K562 (cell line): ENCODE measurements around the gene SNRPD2. TPM values are rescaled to one million over a fixed set of nuclear protein-coding genes. Genes with fewer than 3 reads are reported as not detected.

Experiments
- CAMTA2 ChIP-seq: fragments of 250-450 bp; sonication (Bioruptor Pico); conservative IDR thresholded peaks from 2 replicates; pipeline ENCODE4 v1.5.1; 2022
- CHD1 ChIP-seq: fragments of 200-600 bp; sonication (generic); IDR thresholded peaks from one replicate; pipeline ENCODE4 v1.6.1; 2012; ENCODE audit warnings: mild to moderate bottlenecking, moderate library complexity, low read length, inconsistent platforms
- CSDE1 ChIP-seq, 2 experiments: fragments of 450-650 bp; IDR thresholded peaks; 2 replicates each; pipeline ENCODE4 v1.6.1; 2016; ENCODE audit warnings: mild to moderate bottlenecking in 1 of 2
- FOSL1 ChIP-seq: fragments of 200-800 bp; sonication (Bioruptor generic); conservative IDR thresholded peaks from 2 replicates; pipeline ENCODE4 v1.6.1; 2016; ENCODE audit warnings: missing genetic modification characterization, missing compliant biosample characterization
- JUND ChIP-seq, 2 experiments: IDR thresholded peaks; 2 replicates in 1 of 2; 3 replicates in 1 of 2; pipeline ENCODE4 v1.6.1; 2011; ENCODE audit warnings: borderline replicate concordance in 2 of 2, low read depth in 2 of 2, low read length in 2 of 2, improper control_type of control experiment in 1 of 2, missing biosample characterization in 1 of 2, missing genetic modification characterization in 1 of 2, missing genetic modification reagents in 1 of 2
- MYC ChIP-seq, 2 experiments: fragments of 250-450 bp in 1 of 2; sonication (Bioruptor Pico) in 1 of 2; IDR thresholded peaks; 2 replicates each; pipeline versions ENCODE4 v1.5.1 to v1.6.1; 2012 to 2021; ENCODE audit warnings: low read depth in 2 of 2, borderline replicate concordance in 1 of 2, improper control_type of control experiment in 1 of 2, low read length in 1 of 2, mild to moderate bottlenecking in 1 of 2, moderate library complexity in 1 of 2
- NFE2L1 ChIP-seq: fragments of 450-650 bp; IDR thresholded peaks from 2 replicates; pipeline ENCODE4 v1.6.1; 2016; ENCODE audit warnings: missing genetic modification characterization, low read depth, mild to moderate bottlenecking, missing compliant biosample characterization, moderate library complexity, borderline replicate concordance
- POLR2AphosphoS2 ChIP-seq: IDR thresholded peaks from 2 replicates; pipeline ENCODE4 v1.6.1; 2012; ENCODE audit warnings: low read length, improper control_type of control experiment
- RAD21 ChIP-seq, 2 experiments: fragments of 250-450 bp in 1 of 2; fragments of 450-650 bp in 1 of 2; sonication (Bioruptor Pico) in 1 of 2; formaldehyde crosslinking in 1 of 2; IDR thresholded peaks in 1 of 2; conservative IDR thresholded peaks in 1 of 2; 2 replicates each; pipeline versions ENCODE4 v1.4.0 to v1.8.0; 2020 to 2022; ENCODE audit warnings: mild to moderate bottlenecking in 2 of 2, moderate library complexity in 1 of 2
- RBM22 ChIP-seq: fragments of 200-400 bp; formaldehyde crosslinking; IDR thresholded peaks from 2 replicates; pipeline ENCODE4 v1.6.1; 2018; ENCODE audit warnings: low read length, low read depth; ENCODE audit not compliant: poor library complexity, severe bottlenecking
- SMAD1 ChIP-seq: fragments of 150-350 bp; IDR thresholded peaks from 2 replicates; pipeline ENCODE4 v1.6.1; 2014; ENCODE audit warnings: low read length, low read depth; ENCODE audit not compliant: partially characterized antibody
- ZBTB7A ChIP-seq: IDR thresholded peaks from 2 replicates; pipeline ENCODE4 v1.6.1; 2011; ENCODE audit warnings: low read depth, mild to moderate bottlenecking, low read length, moderate library complexity, borderline replicate concordance; ENCODE audit not compliant: control insufficient read depth
- ZNF3 ChIP-seq: fragments of 250-450 bp; sonication (Bioruptor Pico); IDR thresholded peaks from 2 replicates; pipeline ENCODE4 v1.5.0; 2021; ENCODE audit warnings: mild to moderate bottlenecking, moderate library complexity
- ZNF41 ChIP-seq: fragments of 250-450 bp; sonication (Bioruptor Pico); conservative IDR thresholded peaks from 2 replicates; pipeline ENCODE4 v1.4.0; 2020; ENCODE audit warnings: mild to moderate bottlenecking
- polyA plus RNA-seq, 8 experiments: library from polyadenylated mRNA; depleted of rRNA in 4 of 8; stranded (reverse) in 5 of 8; unstranded in 3 of 8; fragments of >200 nt; fragmentation: Nextera tagmentation in 2 of 8; fragmentation: Illumina TruSeq in 1 of 8; extraction: Ambion mirVana in 2 of 8; extraction: Trizol in 1 of 8; gene quantifications; 2 replicates each; pipeline versions ENCODE4 v1.2.1 to v1.2.3, GENCODE V29; 2011 to 2014; ENCODE audit warnings: inconsistent platforms in 1 of 8, missing spikeins in 1 of 8
- total RNA-seq, 7 experiments: library from RNA; depleted of rRNA in 6 of 7; stranded (reverse); fragments of >200 nt in 6 of 7; fragmentation: Illumina TruSeq in 2 of 7; extraction: Trizol in 2 of 7; gene quantifications; 2 replicates each; pipeline versions ENCODE4 v1.2.1 to v1.2.3, GENCODE V29; 2011 to 2021; ENCODE audit warnings: low replicate concordance in 1 of 7
- TF ChIP-seq, protein P1 (sequence below), 2 experiments: fragments of 450-650 bp; IDR thresholded peaks; 2 replicates each; pipeline ENCODE4 v1.6.1; 2016
- TF ChIP-seq, protein P2 (sequence below): IDR thresholded peaks from 2 replicates; pipeline ENCODE4 v1.6.1; 2012; ENCODE audit warnings: low read depth, low read length, improper control_type of control experiment, borderline replicate concordance
- TF ChIP-seq, protein P3 (sequence below): IDR thresholded peaks from 2 replicates; pipeline ENCODE4 v1.6.1; 2016; ENCODE audit warnings: missing genetic modification characterization, missing compliant biosample characterization
- TF ChIP-seq, protein P4 (sequence below): sonication (generic); formaldehyde crosslinking; IDR thresholded peaks from 2 replicates; pipeline ENCODE4 v1.8.0; 2022; ENCODE audit warnings: mild to moderate bottlenecking, missing genetic modification reagents, borderline replicate concordance

The SNRPD2 gene
- total and polyA plus RNA-seq, 9 of the 15 experiments (the other 6 are each of a cell fraction or from before 2014, with no cell fraction given) = 728 to 4,411 (median 1,029) TPM

DNA sequence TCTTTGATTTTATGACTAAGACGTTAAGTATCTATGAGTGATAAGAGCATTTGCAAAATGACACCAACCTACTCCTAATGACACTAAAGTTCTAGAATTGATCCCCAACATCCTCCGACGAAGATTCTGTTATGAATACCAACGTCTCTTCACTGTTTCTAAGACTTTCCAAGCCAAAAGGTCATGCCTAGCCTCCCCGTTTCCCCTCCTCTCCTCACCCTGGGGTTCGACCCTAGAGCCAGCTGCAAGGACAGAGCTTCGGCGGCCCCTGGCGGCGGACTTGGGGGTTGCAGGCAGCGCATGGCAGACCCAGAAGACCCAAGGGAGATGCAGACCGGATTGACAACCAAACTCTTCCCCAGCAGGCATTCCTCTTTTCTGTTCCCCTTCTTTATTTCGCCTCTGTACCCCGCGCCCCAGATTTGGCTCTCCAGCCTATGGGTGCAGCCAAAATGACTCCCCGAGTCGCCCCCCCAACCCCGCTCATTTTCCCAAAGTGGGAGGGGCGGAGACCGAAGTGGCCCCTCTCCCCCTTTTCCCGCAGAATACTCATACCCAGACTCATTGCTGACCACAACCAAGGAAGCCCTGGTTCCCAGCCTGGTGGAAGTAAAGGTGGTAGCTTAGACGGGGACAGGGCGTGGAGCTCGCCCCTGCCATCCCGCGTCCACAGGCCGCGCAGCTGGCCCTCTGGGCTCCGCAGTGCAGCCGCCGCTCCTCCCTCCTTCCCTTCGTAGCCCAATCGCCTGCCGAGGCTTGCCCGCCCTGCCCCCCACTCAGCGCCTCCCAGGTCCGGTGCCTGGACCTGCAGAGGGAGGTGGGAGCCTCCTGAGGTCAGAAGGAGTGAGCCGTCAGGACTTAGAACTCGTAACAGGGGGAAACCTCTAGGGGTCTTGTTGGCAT lies 48.5 kb downstream of the SNRPD2 start (continued):
- TF ChIP-seq, protein P1, sequence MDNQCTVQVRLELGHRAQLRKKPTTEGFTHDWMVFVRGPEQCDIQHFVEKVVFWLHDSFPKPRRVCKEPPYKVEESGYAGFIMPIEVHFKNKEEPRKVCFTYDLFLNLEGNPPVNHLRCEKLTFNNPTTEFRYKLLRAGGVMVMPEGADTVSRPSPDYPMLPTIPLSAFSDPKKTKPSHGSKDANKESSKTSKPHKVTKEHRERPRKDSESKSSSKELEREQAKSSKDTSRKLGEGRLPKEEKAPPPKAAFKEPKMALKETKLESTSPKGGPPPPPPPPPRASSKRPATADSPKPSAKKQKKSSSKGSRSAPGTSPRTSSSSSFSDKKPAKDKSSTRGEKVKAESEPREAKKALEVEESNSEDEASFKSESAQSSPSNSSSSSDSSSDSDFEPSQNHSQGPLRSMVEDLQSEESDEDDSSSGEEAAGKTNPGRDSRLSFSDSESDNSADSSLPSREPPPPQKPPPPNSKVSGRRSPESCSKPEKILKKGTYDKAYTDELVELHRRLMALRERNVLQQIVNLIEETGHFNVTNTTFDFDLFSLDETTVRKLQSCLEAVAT (IDR thresholded peaks at IDR 0.05) = no peak
- TF ChIP-seq ZNF3 (CRISPR knock-in tag) (no peak), RBM22 (no peak), FOSL1 (tag) (peak; percentile 37), NFE2L1 (tag) (no peak), CHD1 (no peak), CAMTA2 (CRISPR knock-in tag) (no peak), RAD21 (CRISPR knock-in tag; conservative IDR thresholded peaks at IDR 0.05 in 1 of 2, IDR thresholded peaks at IDR 0.05 in 1 of 2) (peak; percentile 95 to 96), JUND (IDR thresholded peaks at IDR 0.05; ENCODE audit: borderline replicate concordance, low read depth, low read length) (peak; percentile 48; the same call in 1 of the 2 replicates), JUND (tag; IDR thresholded peaks at IDR 0.05; ENCODE audit: borderline replicate concordance, low read depth, low read length) (peak; percentile 53; the same call in 2 of the 3 replicates), POLR2AphosphoS2 (no peak), MYC (IDR thresholded peaks at IDR 0.05; ENCODE audit: low read depth, low read length) (peak; percentile 81), MYC (CRISPR knock-in tag; IDR thresholded peaks at IDR 0.05; ENCODE audit: borderline replicate concordance, low read depth) (no peak), SMAD1 (no peak), ZNF41 (CRISPR knock-in tag) (no peak), ZBTB7A (peak; percentile 91), CSDE1 (IDR thresholded peaks at IDR 0.05) (no peak)
- TF ChIP-seq, protein P2, sequence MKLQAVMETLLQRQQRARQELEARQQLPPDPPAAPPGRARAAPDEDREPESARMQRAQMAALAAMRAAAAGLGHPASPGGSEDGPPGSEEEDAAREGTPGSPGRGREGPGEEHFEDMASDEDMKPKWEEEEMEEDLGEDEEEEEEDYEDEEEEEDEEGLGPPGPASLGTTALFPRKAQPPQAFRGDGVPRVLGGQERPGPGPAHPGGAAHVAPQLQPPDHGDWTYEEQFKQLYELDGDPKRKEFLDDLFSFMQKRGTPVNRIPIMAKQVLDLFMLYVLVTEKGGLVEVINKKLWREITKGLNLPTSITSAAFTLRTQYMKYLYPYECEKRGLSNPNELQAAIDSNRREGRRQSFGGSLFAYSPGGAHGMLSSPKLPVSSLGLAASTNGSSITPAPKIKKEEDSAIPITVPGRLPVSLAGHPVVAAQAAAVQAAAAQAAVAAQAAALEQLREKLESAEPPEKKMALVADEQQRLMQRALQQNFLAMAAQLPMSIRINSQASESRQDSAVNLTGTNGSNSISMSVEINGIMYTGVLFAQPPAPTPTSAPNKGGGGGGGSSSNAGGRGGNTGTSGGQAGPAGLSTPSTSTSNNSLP = no peak
- TF ChIP-seq, protein P3, sequence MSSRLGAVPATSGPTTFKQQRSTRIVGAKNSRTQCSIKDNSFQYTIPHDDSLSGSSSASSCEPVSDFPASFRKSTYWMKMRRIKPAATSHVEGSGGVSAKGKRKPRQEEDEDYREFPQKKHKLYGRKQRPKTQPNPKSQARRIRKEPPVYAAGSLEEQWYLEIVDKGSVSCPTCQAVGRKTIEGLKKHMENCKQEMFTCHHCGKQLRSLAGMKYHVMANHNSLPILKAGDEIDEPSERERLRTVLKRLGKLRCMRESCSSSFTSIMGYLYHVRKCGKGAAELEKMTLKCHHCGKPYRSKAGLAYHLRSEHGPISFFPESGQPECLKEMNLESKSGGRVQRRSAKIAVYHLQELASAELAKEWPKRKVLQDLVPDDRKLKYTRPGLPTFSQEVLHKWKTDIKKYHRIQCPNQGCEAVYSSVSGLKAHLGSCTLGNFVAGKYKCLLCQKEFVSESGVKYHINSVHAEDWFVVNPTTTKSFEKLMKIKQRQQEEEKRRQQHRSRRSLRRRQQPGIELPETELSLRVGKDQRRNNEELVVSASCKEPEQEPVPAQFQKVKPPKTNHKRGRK (tag) = no peak
- TF ChIP-seq, protein P4, sequence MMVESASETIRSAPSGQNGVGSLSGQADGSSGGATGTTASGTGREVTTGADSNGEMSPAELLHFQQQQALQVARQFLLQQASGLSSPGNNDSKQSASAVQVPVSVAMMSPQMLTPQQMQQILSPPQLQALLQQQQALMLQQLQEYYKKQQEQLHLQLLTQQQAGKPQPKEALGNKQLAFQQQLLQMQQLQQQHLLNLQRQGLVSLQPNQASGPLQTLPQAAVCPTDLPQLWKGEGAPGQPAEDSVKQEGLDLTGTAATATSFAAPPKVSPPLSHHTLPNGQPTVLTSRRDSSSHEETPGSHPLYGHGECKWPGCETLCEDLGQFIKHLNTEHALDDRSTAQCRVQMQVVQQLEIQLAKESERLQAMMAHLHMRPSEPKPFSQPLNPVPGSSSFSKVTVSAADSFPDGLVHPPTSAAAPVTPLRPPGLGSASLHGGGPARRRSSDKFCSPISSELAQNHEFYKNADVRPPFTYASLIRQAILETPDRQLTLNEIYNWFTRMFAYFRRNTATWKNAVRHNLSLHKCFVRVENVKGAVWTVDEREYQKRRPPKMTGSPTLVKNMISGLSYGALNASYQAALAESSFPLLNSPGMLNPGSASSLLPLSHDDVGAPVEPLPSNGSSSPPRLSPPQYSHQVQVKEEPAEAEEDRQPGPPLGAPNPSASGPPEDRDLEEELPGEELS = no peak
